GM06990 (cell line): ENCODE data around the gene ERBB4.

Experiments
- DNase-seq: peaks from one replicate; pipeline ENCODE4 v3.0.0-alpha.2; 2011; ENCODE audit not compliant: insufficient read length; ENCODE audit errors: extremely low read depth
- H3K27me3 ChIP-seq: replicated peaks from 2 replicates; pipeline ENCODE4 v1.6.0; 2011; ENCODE audit warnings: low read length; ENCODE audit not compliant: control insufficient read depth, insufficient read depth
- H3K36me3 ChIP-seq: 2 replicates; pipeline ENCODE4 v1.5.1; 2011; ENCODE audit warnings: low read length; ENCODE audit not compliant: control insufficient read depth, insufficient read depth
- H3K4me3 ChIP-seq: replicated peaks from 2 replicates; pipeline ENCODE4 v1.5.1; 2011; ENCODE audit warnings: low read depth, mild to moderate bottlenecking, control low read depth, low read length
- CTCF ChIP-seq: IDR thresholded peaks from 2 replicates; pipeline ENCODE4 v1.5.1; 2011; ENCODE audit warnings: low read length, control low read depth, mild to moderate bottlenecking, inconsistent platforms; ENCODE audit not compliant: insufficient read depth, poor library complexity, severe bottlenecking

Gene ERBB4

GRCh38 chr2:212037062-212037461, 501.5 kb downstream of the ERBB4 start:
- DNase-seq = no peak
- no peaks in the 10 kb centered on the region for H3K27me3 ChIP-seq
- no peaks in the 10 kb centered on the region for H3K36me3 ChIP-seq
- TF ChIP-seq CTCF = no peak
- H3K4me3 ChIP-seq = no peak overlapping the region

- Histone ChIP-seq H3K36me3 (no peaks in the 10 kb centered on the region), H3K4me3 (no peak overlapping the region), H3K27me3 (no peaks in the 10 kb centered on the region)
- DNase-seq = no peak
- no peak for TF ChIP-seq CTCF
Measured at GRCh38 chr2:212034841-212035585, 503.6 kb downstream of the ERBB4 start.

GRCh38 chr2:212033888-212034287, 504.7 kb downstream of the ERBB4 start:
- Histone ChIP-seq H3K36me3 (no peaks in the 10 kb centered on the region), H3K27me3 (no peaks in the 10 kb centered on the region), H3K4me3 (no peak overlapping the region)
- TF ChIP-seq CTCF = no peak
- no peak for DNase-seq

GRCh38 chr2:212032536-212033219, 505.9 kb downstream of the ERBB4 start:
- no peak for TF ChIP-seq CTCF
- no peaks in the 10 kb centered on the region for H3K27me3 ChIP-seq
- no peaks in the 10 kb centered on the region for H3K36me3 ChIP-seq
- no peak overlapping the region for H3K4me3 ChIP-seq
- DNase-seq = no peak

- no peaks in the 10 kb centered on the region for H3K36me3 ChIP-seq
- H3K27me3 ChIP-seq = no peaks in the 10 kb centered on the region
- no peak overlapping the region for H3K4me3 ChIP-seq
- DNase-seq = no peak
- TF ChIP-seq CTCF = no peak
Measured at GRCh38 chr2:212032032-212032431, 506.6 kb downstream of the ERBB4 start.
